GM18907 (cell line): ENCODE results near the gene PSMD4.

Experiments
- ATAC-seq: cut with Tn5 transposase; IDR thresholded peaks from one replicate; pipeline ENCODE4 v1.9.1; 2021; ENCODE audit warnings: mild to moderate bottlenecking, moderate library complexity; ENCODE audit not compliant: unreplicated experiment

PSMD4 gene

DNA sequence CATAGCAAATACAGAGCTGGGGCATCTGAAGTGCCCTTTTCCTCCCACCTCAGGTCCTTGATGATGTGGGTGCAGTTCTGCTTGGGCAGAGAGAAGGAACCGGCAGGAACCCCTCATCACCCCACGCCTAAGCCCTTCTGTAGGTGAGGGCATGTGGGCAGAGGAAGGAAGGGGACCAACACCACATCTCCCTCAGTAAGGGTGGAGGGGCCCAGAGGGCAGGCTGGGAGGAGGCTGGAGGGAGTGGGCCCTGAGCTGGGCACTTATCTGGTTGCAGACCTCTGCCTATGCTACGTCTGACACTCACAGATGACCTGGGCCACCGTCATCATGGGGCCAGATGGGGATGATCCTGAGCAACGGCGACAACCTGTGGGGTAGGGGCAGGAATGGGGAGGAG lies 38.6 kb downstream of the PSMD4 start:
- no peak for ATAC-seq

DNA sequence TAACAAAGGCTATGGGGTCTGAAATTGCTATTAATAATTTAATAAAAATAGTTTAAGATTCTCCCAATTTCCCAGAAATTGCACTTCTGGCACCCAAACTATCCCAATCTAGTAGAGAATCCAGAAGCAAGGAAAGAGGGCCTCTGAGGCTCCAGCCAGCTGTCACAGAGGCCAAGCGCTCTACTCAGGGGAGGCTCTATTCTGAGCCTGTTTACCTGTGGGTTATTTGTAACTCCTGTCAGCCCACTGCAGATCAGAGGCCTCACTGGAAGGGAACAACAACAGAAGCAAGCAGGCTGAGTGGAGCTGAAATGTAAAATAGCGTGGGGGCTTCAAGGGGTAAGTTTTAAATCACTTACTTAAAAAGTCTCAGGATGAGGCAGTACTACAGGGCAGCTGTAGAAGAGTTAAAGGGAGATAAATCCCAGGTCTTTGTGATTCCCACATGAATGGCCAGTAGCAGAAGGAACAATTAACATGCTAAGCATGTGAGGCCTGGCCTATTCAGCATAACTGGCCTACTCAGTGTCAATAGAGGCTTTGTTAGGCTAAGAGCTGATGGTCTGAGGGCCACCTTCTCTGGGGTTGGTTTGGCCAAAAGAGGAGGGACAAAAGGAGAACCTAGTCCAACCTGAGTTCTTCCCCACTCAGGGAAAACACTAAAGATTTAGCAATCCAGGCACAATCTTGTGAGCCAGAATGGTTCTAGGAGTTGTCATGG lies 40.4 kb downstream of the PSMD4 start:
- no peak for ATAC-seq

DNA sequence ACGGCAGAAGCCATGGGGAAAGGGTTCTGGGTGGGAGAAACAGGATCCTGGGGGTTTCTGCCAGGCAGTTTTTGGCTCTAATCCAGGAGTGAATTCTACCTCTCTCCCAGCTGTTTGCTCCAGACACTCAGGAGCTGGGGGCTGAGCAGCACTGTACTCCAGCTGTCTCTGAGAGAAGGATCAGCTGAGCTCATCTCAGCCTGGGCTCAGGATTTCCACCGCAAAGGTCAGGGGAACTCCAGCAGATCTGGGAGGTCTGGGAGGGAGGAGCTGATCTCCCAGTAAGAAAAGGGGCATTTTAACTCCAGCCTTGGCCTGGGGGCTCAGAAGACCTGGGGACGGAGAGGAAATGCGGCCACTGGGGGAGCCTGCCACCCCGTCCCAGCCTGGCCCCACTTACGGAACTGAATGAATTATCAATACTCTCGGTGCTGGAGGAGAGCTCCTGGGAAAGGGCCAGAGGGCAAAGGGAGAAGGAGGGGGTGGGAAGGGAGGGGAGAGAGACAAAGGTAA lies 55.3 kb downstream of the PSMD4 start:
- no peak for ATAC-seq

DNA sequence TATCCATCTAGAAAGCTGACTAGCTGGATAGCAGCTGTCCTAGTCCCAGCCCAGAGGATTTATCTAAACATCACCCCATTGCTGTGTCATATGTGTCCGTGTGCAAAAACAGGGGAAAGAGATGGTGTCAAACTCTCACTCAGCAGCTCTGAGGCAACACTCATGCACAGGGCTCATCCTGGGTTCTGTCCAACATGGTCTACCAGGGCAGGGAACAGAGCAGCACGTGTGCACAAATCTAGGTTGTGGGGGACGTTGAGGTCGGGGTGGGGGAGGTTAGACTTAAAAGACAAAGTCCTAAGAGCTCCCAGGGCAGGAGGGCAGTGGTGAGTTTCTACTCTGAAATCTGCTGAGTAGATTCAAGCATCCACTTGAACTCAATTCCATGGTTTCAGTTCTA lies 56.5 kb downstream of the PSMD4 start:
- ATAC-seq = no peak

DNA sequence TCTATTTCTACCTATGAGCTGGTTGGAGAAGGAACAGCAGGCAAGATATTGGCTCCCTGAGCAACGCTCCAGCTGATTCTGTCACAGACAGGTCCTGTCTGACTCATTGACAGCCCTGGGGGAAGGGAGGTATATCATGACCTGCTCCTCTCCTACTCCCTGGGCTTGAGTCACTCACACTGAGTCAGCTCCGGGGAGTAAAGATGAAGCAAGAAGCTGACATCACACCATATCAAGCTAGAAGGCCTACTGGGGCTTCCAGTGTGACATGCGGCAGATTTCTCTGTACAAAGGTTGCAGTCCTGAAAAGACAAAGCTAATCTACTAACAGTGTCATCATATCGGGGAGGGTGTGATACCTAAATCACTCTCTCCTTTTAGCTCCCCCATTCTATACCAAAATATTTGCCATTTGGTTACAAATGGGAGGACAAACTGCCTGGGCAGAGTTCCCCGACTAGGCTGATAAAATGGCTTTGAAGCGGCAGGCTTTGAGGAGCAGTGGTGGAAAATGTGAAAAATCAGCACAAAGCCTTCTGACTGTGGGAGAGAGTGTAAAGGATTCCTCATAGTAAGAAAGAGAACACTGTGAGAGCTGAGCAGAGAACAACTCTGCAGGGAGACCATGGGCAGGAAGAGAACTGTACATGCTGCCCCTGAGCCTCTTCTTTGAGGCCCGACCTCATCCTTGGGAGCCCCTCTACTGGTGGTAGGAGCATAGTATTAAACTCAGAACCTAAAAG lies 57.2 kb downstream of the PSMD4 start:
- ATAC-seq = no peak

DNA sequence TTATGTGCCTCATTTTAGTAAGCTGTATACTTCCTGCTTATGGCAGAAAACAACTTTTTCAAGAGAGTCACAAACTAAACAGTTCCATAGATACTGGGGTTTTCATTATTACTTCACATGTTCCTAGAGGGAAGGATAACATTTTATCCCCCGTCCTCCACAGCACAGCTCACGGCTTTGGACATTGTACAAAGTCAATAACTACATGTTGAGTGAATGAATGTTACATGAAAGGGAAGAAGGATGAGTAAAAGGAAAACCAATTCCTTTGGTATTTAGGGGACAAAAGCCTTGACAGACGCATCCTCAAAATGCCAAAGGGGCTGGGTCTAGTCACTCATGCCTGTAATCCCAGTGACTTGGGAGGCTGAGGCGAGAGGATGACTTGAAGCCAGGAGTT lies 57.9 kb downstream of the PSMD4 start:
- no peak for ATAC-seq

DNA sequence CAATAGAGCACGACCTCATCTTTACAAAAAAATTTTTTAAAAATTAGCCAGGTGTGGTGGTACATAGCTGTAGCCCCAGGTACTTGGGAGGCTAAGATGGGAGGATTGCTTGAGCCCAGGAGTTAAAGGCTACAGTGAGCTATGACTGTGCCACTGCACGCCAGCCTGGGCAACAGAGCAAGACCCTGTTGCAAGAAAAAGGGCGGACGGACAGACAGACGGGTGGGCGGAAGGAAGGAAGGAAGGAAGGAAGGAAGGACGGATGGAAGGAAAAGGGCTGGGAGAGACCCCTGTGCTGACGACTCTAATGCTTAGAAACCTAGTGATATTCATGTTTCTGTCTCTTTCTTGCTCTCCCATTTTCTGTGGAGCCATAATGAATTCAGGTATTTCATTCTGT lies 58.3 kb downstream of the PSMD4 start:
- no peak for ATAC-seq

DNA sequence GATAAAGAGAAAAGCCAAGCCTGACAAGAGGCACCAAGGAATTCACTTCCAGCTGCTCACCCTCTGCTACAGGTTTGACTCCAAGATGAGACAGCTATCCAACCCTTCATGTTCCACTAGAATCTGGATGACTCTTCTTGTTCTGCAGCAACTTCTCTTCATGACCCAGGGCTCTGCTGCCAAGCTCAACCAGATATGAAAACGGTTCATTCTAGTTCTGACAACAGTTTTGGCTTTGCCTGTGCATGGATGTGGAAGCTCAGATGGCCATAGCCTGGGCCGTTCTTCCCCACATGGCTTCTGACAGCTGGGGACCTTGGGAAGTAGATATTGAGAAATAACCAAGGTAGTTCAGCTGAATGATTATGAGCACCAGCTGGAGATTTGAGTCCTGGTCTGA lies 59.0 kb downstream of the PSMD4 start:
- ATAC-seq = no peak

DNA sequence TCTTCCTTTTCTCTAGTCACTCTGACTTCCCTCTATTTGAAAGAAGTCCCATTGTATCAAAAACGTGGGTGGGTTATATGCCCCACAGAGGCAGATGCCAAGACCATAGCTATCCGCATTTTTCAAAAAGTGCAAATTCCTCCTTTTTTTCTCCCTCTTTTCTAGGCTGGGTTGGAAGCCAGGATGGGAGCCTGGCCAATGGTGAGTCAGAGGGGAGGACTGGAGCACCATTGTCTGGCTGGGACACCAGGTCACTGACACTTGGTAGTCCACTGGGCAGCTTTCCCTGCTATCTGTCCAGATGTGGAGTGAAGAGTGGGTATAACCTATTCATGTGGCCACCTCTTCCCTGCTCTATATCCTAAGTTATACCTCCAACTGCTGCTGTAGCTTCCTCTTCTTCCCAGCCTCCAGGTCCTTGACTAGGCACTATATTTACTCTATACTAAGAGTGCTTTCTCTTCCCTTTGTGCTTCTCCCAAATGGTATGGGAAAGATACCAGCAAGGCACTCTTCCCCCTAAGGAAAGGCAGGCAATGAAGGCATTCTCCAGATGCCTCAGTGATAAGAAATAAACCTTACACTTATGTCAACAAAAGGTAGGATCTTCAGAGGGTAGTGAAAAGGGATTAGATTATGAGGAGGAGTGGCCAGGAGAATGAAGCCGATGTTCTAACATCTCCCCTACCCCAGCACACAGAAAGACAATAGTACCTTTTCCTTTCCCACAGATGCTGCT lies 59.8 kb downstream of the PSMD4 start:
- no peak for ATAC-seq

DNA sequence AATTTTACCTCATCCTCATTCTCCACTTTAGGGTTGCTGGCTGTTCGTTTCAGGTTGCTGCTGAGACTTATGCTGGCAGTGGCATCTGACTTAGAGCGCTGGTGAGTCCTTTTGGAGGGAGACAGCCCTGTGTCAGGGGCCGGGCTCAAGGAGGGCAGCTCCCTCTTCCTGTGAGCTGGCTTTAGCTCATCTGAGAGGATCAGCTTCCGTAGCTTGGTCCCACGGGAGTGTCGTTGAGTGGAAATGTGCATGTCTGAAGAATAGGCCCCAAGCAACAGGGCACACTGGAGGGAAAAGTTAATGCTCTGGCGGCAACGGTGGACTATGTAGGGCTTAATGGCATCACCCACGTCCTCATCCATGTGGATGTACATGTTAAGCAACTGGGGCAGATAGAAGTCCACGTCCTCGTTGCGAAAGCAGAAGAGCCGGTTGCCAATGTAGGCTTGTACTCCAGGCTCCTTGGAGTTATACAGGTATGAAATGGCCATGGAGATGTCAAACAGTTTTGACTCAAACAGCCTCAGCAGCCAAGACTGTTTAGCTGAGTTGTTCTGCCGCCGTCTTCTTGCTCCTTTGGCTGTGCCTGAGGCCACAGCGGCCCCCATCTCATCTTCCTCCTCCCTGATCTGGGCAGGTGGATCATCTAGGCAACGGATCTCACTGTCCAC lies 61.2 kb downstream of the PSMD4 start:
- ATAC-seq = no peak
